Glutamatergic neuron (in vitro differentiated cells): ENCODE data around the gene MFN1. TPM values are rescaled to one million over a fixed set of nuclear protein-coding genes. Genes with fewer than 3 reads are reported as not detected.

ENCODE experiments used
- DNase-seq: peaks from one replicate; pipeline ENCODE4 v3.0.0; 2022
- H3K27ac Mint-ChIP-seq: one replicate; pipeline ENCODE4 v1.8.0; 2020; ENCODE audit warnings: mild to moderate bottlenecking, mixed read lengths, inconsistent platforms; ENCODE audit not compliant: unreplicated experiment
- H3K27me3 Mint-ChIP-seq: one replicate; pipeline ENCODE4 v1.8.0; 2020; ENCODE audit warnings: mild to moderate bottlenecking, moderate library complexity, mixed read lengths, inconsistent platforms; ENCODE audit not compliant: unreplicated experiment
- H3K36me3 Mint-ChIP-seq: one replicate; pipeline ENCODE4 v1.8.0; 2020; ENCODE audit warnings: mild to moderate bottlenecking, mixed read lengths, inconsistent platforms; ENCODE audit not compliant: unreplicated experiment
- H3K4me1 Mint-ChIP-seq: one replicate; pipeline ENCODE4 v1.8.0; 2020; ENCODE audit warnings: mild to moderate bottlenecking, low read depth, mixed read lengths, inconsistent platforms; ENCODE audit not compliant: unreplicated experiment
- H3K4me3 Mint-ChIP-seq: one replicate; pipeline ENCODE4 v1.8.0; 2020; ENCODE audit warnings: mild to moderate bottlenecking, mixed read lengths, inconsistent platforms; ENCODE audit not compliant: unreplicated experiment
- H3K9me3 Mint-ChIP-seq: one replicate; pipeline ENCODE4 v1.8.0; 2020; ENCODE audit warnings: mild to moderate bottlenecking, moderate library complexity, mixed read lengths, inconsistent platforms; ENCODE audit not compliant: unreplicated experiment
- total RNA-seq: library from RNA; stranded (reverse); fragmentation: NEBNext Ultra II Directional; extraction: Animal tissue kit (Norgen Biotek cat#: 25700); gene quantifications from one replicate; pipeline ENCODE4 v1.2.1, GENCODE V29; 2021; ENCODE audit not compliant: unreplicated experiment
- TF ChIP-seq, protein P1 (sequence below): fragments of 200-600 bp; sonication (generic); IDR thresholded peaks from one replicate; pipeline ENCODE4 v1.5.0; 2021; ENCODE audit not compliant: partially characterized antibody, unreplicated experiment

Gene MFN1
- total RNA-seq, 1 donor from 2014 or later: 80.5 TPM

DNA sequence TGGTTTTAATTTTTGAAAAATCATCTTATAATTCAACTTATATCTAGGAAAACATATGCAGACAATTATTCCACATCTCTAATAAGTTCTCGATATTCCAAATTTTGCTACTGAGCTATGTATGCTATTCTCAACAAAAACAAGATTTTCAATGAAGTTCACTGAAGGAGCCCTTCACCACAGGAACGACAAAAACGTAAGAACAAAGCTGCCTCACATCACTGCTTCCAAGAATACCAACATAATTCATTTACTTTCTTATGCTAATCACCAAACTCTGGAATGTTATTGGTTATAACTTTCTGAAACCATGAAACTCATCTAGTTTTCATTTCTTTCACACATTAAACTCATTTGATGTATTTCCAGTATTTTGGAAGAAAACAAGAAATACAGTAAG is 54.1 kb downstream of the MFN1 start:
- H3K4me3 Mint-ChIP-seq: no peak overlapping the region
- H3K27me3 Mint-ChIP-seq: no peaks in the 10 kb centered on the region
- no peaks in the 10 kb centered on the region for H3K4me1 Mint-ChIP-seq
- no peak for DNase-seq
- TF ChIP-seq, protein P1, sequence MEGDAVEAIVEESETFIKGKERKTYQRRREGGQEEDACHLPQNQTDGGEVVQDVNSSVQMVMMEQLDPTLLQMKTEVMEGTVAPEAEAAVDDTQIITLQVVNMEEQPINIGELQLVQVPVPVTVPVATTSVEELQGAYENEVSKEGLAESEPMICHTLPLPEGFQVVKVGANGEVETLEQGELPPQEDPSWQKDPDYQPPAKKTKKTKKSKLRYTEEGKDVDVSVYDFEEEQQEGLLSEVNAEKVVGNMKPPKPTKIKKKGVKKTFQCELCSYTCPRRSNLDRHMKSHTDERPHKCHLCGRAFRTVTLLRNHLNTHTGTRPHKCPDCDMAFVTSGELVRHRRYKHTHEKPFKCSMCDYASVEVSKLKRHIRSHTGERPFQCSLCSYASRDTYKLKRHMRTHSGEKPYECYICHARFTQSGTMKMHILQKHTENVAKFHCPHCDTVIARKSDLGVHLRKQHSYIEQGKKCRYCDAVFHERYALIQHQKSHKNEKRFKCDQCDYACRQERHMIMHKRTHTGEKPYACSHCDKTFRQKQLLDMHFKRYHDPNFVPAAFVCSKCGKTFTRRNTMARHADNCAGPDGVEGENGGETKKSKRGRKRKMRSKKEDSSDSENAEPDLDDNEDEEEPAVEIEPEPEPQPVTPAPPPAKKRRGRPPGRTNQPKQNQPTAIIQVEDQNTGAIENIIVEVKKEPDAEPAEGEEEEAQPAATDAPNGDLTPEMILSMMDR: no peak
- no peak overlapping the region for H3K27ac Mint-ChIP-seq
- no peaks in the 10 kb centered on the region for H3K36me3 Mint-ChIP-seq
- H3K9me3 Mint-ChIP-seq: no peaks in the 10 kb centered on the region

DNA sequence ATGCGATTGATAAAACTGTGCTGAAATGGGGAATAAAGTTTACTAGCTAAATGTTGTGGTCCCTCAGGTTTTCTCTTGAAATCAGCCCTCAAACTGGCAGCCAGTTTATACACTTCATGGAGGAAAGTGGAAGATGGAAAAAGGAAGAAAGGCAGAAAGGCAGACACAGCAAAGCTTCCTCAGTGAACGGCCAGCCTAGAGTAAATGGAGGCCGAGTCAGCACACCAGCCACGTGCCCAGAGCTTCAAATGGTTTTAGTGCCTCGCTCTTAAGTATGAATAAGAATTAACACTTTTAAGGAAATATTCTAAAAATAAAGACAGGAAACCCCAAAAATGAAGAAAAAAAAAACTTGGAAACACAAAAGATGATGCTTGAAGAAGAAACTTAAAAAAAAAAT is 55.5 kb downstream of the MFN1 start:
- Mint-ChIP-seq H3K4me1 (no peaks in the 10 kb centered on the region), H3K27me3 (no peaks in the 10 kb centered on the region), H3K27ac (no peak overlapping the region), H3K36me3 (no peaks in the 10 kb centered on the region), H3K4me3 (no peak overlapping the region), H3K9me3 (peaks cover under 1% of the 10 kb centered on the region)
- TF ChIP-seq, protein P1: no peak
- no peak for DNase-seq

DNA sequence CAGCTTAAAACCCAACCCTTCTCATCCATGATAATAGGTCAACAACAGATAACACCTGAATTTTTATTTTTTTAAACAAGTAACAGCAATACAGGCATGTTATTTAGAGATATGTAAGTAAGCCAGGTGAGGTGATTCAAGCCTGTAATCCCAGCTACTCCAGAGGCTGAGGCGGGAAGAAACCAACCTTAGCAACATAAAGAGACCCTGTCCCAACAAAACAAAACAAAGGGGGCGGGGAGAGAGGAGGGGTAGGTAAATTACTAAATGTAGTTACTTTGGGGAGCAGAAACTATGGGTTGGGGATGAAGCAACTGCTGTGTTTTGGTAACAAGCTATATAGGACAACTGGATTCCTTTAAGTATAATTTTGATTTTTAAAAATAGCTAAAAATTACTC is 56.8 kb downstream of the MFN1 start:
- no peaks in the 10 kb centered on the region for H3K4me1 Mint-ChIP-seq
- H3K4me3 Mint-ChIP-seq: no peak overlapping the region
- H3K27ac Mint-ChIP-seq: no peak overlapping the region
- TF ChIP-seq, protein P1: no peak
- no peaks in the 10 kb centered on the region for H3K36me3 Mint-ChIP-seq
- H3K9me3 Mint-ChIP-seq: peaks cover 2% of the 10 kb centered on the region
- no peak for DNase-seq
- no peaks in the 10 kb centered on the region for H3K27me3 Mint-ChIP-seq

DNA sequence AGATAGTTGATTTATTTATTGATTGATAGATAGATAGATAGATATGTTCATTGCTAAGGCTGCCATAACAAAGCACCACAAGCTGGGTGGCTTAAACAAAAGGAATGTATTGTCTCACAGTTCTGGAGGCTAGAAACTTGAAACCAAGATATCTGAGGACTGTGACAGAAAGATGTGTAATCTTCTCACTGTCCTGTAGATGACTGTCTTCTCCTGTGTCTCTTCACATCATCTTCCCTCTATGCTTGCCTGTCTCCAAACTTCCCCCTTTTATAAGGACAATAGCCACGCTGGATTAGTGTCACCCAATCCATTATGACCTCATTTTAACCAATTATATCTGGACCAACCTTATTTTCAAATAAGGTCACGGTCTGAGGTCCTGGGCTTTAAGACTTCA is 62.8 kb downstream of the MFN1 start:
- Mint-ChIP-seq H3K36me3 (no peaks in the 10 kb centered on the region), H3K9me3 (peaks cover 2% of the 10 kb centered on the region), H3K27me3 (no peaks in the 10 kb centered on the region), H3K27ac (no peak overlapping the region), H3K4me3 (no peak overlapping the region), H3K4me1 (peaks cover 4% of the 10 kb centered on the region)
- TF ChIP-seq, protein P1: no peak
- DNase-seq: no peak

DNA sequence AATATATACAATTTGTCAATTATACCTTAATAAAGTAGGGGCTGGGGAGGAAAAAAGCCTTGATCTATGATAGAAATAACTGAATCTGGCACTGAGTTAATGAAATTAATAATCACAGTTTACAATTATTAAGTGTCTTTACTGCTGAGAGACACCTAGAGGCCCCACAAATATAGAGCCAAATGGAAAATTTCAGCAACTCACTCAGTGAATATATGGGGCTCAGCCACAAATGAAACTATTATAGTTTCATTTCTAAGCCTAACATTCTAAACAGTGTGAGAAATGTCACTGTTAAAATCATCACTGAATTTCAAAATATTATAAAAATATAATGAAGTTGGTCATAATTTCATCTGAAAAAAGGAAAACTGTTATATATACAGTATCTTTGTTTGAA is 63.5 kb downstream of the MFN1 start:
- TF ChIP-seq, protein P1: no peak
- H3K27ac Mint-ChIP-seq: no peak overlapping the region
- no peak overlapping the region for H3K4me3 Mint-ChIP-seq
- H3K4me1 Mint-ChIP-seq: peaks cover 4% of the 10 kb centered on the region
- peaks cover 2% of the 10 kb centered on the region for H3K9me3 Mint-ChIP-seq
- no peaks in the 10 kb centered on the region for H3K36me3 Mint-ChIP-seq
- no peak for DNase-seq
- no peaks in the 10 kb centered on the region for H3K27me3 Mint-ChIP-seq
